H9 (cell line): ENCODE measurements around the gene SLAMF1. TPM values are rescaled to one million over a fixed set of nuclear protein-coding genes. Genes with fewer than 3 reads are reported as not detected.

Experiments
- DNase-seq: peaks from one replicate; pipeline ENCODE4 v3.0.0-alpha.2; 2017
- H2AFZ ChIP-seq: one replicate; pipeline ENCODE4 v1.6.1; 2013; ENCODE audit warnings: mild to moderate bottlenecking, low read length, control low read depth, moderate library complexity
- H2AK5ac ChIP-seq: 2 replicates; pipeline ENCODE4 v1.6.1; 2013; ENCODE audit warnings: low read length, control low read depth, mixed read lengths; ENCODE audit not compliant: insufficient read length
- H2BK120ac ChIP-seq: one replicate; pipeline ENCODE4 v1.6.1; 2013; ENCODE audit warnings: low read depth, mild to moderate bottlenecking, low read length, control low read depth, inconsistent platforms; ENCODE audit not compliant: poor library complexity, severe bottlenecking
- H2BK12ac ChIP-seq: 2 replicates; pipeline ENCODE4 v1.6.1; 2013; ENCODE audit warnings: low read length, control low read depth, mixed read lengths, low read depth; ENCODE audit not compliant: insufficient read length
- H2BK15ac ChIP-seq: 2 replicates; pipeline ENCODE4 v1.6.1; 2013; ENCODE audit warnings: low read depth, low read length, control low read depth
- H2BK20ac ChIP-seq: one replicate; pipeline ENCODE4 v1.6.1; 2013; ENCODE audit warnings: low read depth, mild to moderate bottlenecking, low read length, control low read depth, inconsistent platforms; ENCODE audit not compliant: poor library complexity, severe bottlenecking
- H2BK5ac ChIP-seq: 2 replicates; pipeline ENCODE4 v1.6.1; 2013; ENCODE audit warnings: low read length, control low read depth, mixed read lengths; ENCODE audit not compliant: insufficient read length
- H3K14ac ChIP-seq: 2 replicates; pipeline ENCODE4 v1.6.1; 2013; ENCODE audit warnings: low read length, control low read depth; ENCODE audit not compliant: insufficient read depth
- H3K18ac ChIP-seq: 2 replicates; pipeline ENCODE4 v1.6.1; 2013; ENCODE audit warnings: low read depth, mild to moderate bottlenecking, mixed read lengths, low read length, control low read depth; ENCODE audit not compliant: insufficient read length
- H3K23ac ChIP-seq: 2 replicates; pipeline ENCODE4 v1.6.1; 2013; ENCODE audit warnings: low read length, control low read depth, mixed read lengths, low read depth; ENCODE audit not compliant: insufficient read length
- H3K23me2 ChIP-seq: 2 replicates; pipeline ENCODE4 v1.6.1; 2013; ENCODE audit warnings: low read depth, mild to moderate bottlenecking, mixed read lengths, low read length, control low read depth; ENCODE audit not compliant: insufficient read length, poor library complexity, severe bottlenecking
- H3K27ac ChIP-seq: 2 replicates; pipeline ENCODE4 v1.5.1; 2013; ENCODE audit warnings: low read length, control low read depth, mixed read lengths, low read depth; ENCODE audit not compliant: insufficient read length
- H3K27me3 ChIP-seq: 2 replicates; pipeline ENCODE4 v1.6.1; 2013; ENCODE audit warnings: low read length, control low read depth, inconsistent platforms; ENCODE audit not compliant: insufficient read depth
- H3K4ac ChIP-seq: 2 replicates; pipeline ENCODE4 v1.6.1; 2013; ENCODE audit warnings: low read depth, mild to moderate bottlenecking, control low read depth, inconsistent platforms, low read length, moderate library complexity
- H3K4me1 ChIP-seq: 2 replicates; pipeline ENCODE4 v1.6.1; 2013; ENCODE audit warnings: low read length, control low read depth, inconsistent platforms; ENCODE audit not compliant: insufficient read depth
- H3K4me2 ChIP-seq: 2 replicates; pipeline ENCODE4 v1.6.1; 2013; ENCODE audit warnings: low read length, control low read depth, mixed read lengths; ENCODE audit not compliant: insufficient read length, insufficient read depth
- H3K56ac ChIP-seq: 2 replicates; pipeline ENCODE4 v1.6.1; 2013; ENCODE audit warnings: low read depth, mild to moderate bottlenecking, mixed read lengths, low read length, control low read depth; ENCODE audit not compliant: insufficient read length
- H3K79me1 ChIP-seq: 2 replicates; pipeline ENCODE4 v1.6.1; 2013; ENCODE audit warnings: low read depth, mild to moderate bottlenecking, moderate library complexity, low read length, control low read depth, inconsistent platforms; ENCODE audit not compliant: insufficient read depth, poor library complexity, severe bottlenecking
- H3K79me2 ChIP-seq: 2 replicates; pipeline ENCODE4 v1.6.1; 2013; ENCODE audit warnings: low read length, control low read depth, inconsistent platforms; ENCODE audit not compliant: insufficient read depth
- H3K9ac ChIP-seq: 2 replicates; pipeline ENCODE4 v1.6.1; 2013; ENCODE audit warnings: low read length, control low read depth, mixed read lengths; ENCODE audit not compliant: insufficient read length; ENCODE audit errors: extremely low read depth
- H3K9me3 ChIP-seq: one replicate; pipeline ENCODE4 v1.6.1; 2013; ENCODE audit warnings: low read depth, low read length, inconsistent platforms; ENCODE audit not compliant: control insufficient read depth
- H3T11ph ChIP-seq: one replicate; pipeline ENCODE4 v1.6.1; 2013; ENCODE audit warnings: mild to moderate bottlenecking, low read length, control low read depth, inconsistent platforms
- H4K20me1 ChIP-seq: one replicate; pipeline ENCODE4 v1.6.1; 2013; ENCODE audit not compliant: control insufficient read depth, insufficient read length, insufficient read depth
- H4K5ac ChIP-seq: 2 replicates; pipeline ENCODE4 v1.6.1; 2013; ENCODE audit warnings: low read depth, mild to moderate bottlenecking, mixed read lengths, low read length, control low read depth; ENCODE audit not compliant: insufficient read length
- H4K8ac ChIP-seq: replicated peaks from 2 replicates; pipeline ENCODE4 v1.6.1; 2013; ENCODE audit warnings: low read length, control low read depth, mixed read lengths, low read depth; ENCODE audit not compliant: insufficient read length
- H4K91ac ChIP-seq: 2 replicates; pipeline ENCODE4 v1.6.1; 2013; ENCODE audit warnings: low read depth, mild to moderate bottlenecking, moderate library complexity, mixed read lengths, low read length, control low read depth; ENCODE audit not compliant: insufficient read length
- H3K27ac Mint-ChIP-seq, 3 experiments: 2 replicates in 2 of 3; 3 replicates in 1 of 3; pipeline ENCODE4 v1.8.0; 2020 to 2021; ENCODE audit warnings: mixed read lengths in 3 of 3, mild to moderate bottlenecking in 1 of 3, moderate library complexity in 1 of 3
- H3K27me3 Mint-ChIP-seq: 2 replicates; pipeline ENCODE4 v1.8.0; 2021; ENCODE audit warnings: low read depth, mild to moderate bottlenecking, moderate library complexity, mixed read lengths
- H3K36me3 Mint-ChIP-seq, 3 experiments: 2 replicates in 2 of 3; 3 replicates in 1 of 3; pipeline ENCODE4 v1.8.0; 2020 to 2021; ENCODE audit warnings: low read depth in 3 of 3, mixed read lengths in 3 of 3; ENCODE audit not compliant: insufficient read depth in 1 of 3
- H3K4me1 Mint-ChIP-seq, 2 experiments: 2 replicates each; pipeline ENCODE4 v1.8.0; 2020; ENCODE audit warnings: mixed read lengths in 2 of 2
- H3K4me3 Mint-ChIP-seq, 2 experiments: 2 replicates in 1 of 2; 3 replicates in 1 of 2; pipeline ENCODE4 v1.8.0; 2020 to 2021; ENCODE audit warnings: mild to moderate bottlenecking in 2 of 2, mixed read lengths in 2 of 2, moderate library complexity in 1 of 2
- H3K9me3 Mint-ChIP-seq, 2 experiments: 2 replicates in 1 of 2; 3 replicates in 1 of 2; pipeline ENCODE4 v1.8.0; 2020; ENCODE audit warnings: mild to moderate bottlenecking in 2 of 2, mixed read lengths in 2 of 2, moderate library complexity in 1 of 2
- WGBS: extraction: QIAGEN DNeasy Blood & Tissue Kit; methylation state at CpG from one replicate; pipeline ENCODE4 v1.1.7; 2013; ENCODE audit warnings: missing lambda C conversion rate, low lambda C conversion rate, mixed read lengths; ENCODE audit not compliant: insufficient read length; ENCODE audit errors: extremely low coverage; 5-methylcytosine and 5-hydroxymethylcytosine counted together
- total RNA-seq: library from RNA; stranded (reverse); gene quantifications from 2 replicates; pipeline ENCODE4 v1.2.1, GENCODE V29; 2021
- TF ChIP-seq, protein P1 (sequence below): fragments of 200-600 bp; sonication (generic); conservative IDR thresholded peaks from 3 replicates; pipeline ENCODE4 v1.8.0; 2021; ENCODE audit warnings: antibody characterized with exemption, mild to moderate bottlenecking

SLAMF1 gene
- total RNA-seq, 1 experiment from 2014 or later = not detected

DNA sequence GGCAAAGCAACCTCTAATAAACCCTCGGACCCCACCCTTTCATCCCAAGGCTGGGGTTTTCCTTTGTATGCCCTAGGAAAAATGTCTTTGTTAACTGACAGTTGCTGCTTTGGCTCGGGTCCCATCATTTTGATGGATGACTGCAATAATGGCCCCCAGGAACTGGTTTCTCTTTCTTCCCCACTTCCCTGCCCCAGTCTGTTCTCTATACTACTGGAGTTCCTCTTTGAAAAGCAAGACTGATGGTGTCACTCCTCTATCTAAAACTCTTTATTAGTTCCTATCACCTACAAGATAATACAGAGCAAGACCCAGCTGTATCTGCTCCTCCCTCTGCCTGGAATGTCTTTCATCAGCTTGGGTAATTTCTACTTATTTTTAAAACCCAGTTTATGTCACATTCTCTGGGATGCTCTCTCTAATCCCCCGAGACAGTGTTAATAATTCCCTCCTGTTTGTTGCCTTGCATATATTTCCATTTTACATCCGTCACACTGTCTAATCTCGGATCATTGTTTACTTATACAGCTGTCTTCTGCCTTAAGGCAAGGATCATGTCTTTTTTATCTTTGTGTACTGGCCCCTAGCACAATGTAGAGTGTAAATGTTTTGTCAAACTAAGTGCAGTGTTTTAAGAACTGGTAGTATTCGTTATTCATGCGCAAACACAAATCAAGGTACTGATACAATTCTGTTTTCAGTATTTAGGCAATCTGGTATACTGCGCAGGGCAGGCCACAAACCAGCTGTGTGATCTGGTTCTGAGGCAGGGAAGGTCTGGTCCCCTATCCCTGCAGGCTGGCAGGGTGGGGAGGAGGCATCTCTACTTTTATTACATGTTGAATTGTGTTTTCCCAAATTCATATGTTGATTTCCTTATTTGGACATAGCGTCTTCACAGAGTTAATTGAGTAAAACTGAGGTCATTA lies 16.1 kb downstream of the SLAMF1 start:
- H3K9me3 Mint-ChIP-seq = no peaks in the 10 kb centered on the region; a peak in 1 of 5 replicates
- no peaks in the 10 kb centered on the region for H4K20me1 ChIP-seq
- H4K91ac ChIP-seq = no peak overlapping the region
- no peaks in the 10 kb centered on the region for H3K9me3 ChIP-seq
- no peak overlapping the region for H2BK20ac ChIP-seq
- no peak overlapping the region for H3K4ac ChIP-seq
- no peaks in the 10 kb centered on the region for H3K23me2 ChIP-seq
- H3K56ac ChIP-seq = no peak overlapping the region
- H4K5ac ChIP-seq = no peak overlapping the region
- H3K27me3 Mint-ChIP-seq = peaks cover 1% of the 10 kb centered on the region; the same call in 1 of the 2 replicates
- no peak for DNase-seq
- no peak overlapping the region for H3K4me3 Mint-ChIP-seq
- H3K79me2 ChIP-seq = no peaks in the 10 kb centered on the region
- H2BK15ac ChIP-seq = no peak overlapping the region
- no peak overlapping the region for H3K18ac ChIP-seq
- 0 out of 4 replicates have a peak, but pooled peaks cover 0 to 2% of the 10 kb centered on the region in 2 experiments for H3K4me1 Mint-ChIP-seq
- WGBS = no CpG with 5 or more reads among the region's 9 CpGs
- no peak overlapping the region for H3K4me2 ChIP-seq
- H2AK5ac ChIP-seq = no peak overlapping the region
- no peak overlapping the region for H2BK12ac ChIP-seq
- H2BK5ac ChIP-seq = no peak overlapping the region
- no peak overlapping the region for H4K8ac ChIP-seq
- H3K27ac Mint-ChIP-seq = no peak overlapping the region
- H3T11ph ChIP-seq = no peak overlapping the region
- H3K79me1 ChIP-seq = no peaks in the 10 kb centered on the region
- H3K4me1 ChIP-seq = no peaks in the 10 kb centered on the region
- H3K27me3 ChIP-seq = no peaks in the 10 kb centered on the region
- TF ChIP-seq, protein P1, sequence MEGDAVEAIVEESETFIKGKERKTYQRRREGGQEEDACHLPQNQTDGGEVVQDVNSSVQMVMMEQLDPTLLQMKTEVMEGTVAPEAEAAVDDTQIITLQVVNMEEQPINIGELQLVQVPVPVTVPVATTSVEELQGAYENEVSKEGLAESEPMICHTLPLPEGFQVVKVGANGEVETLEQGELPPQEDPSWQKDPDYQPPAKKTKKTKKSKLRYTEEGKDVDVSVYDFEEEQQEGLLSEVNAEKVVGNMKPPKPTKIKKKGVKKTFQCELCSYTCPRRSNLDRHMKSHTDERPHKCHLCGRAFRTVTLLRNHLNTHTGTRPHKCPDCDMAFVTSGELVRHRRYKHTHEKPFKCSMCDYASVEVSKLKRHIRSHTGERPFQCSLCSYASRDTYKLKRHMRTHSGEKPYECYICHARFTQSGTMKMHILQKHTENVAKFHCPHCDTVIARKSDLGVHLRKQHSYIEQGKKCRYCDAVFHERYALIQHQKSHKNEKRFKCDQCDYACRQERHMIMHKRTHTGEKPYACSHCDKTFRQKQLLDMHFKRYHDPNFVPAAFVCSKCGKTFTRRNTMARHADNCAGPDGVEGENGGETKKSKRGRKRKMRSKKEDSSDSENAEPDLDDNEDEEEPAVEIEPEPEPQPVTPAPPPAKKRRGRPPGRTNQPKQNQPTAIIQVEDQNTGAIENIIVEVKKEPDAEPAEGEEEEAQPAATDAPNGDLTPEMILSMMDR = no peak
- no peak overlapping the region for H2AFZ ChIP-seq
- H3K36me3 Mint-ChIP-seq = no peaks in the 10 kb centered on the region
- no peak overlapping the region for H3K14ac ChIP-seq
- no peak overlapping the region for H3K9ac ChIP-seq
- no peak overlapping the region for H3K23ac ChIP-seq
- H2BK120ac ChIP-seq = no peak overlapping the region
- H3K27ac ChIP-seq = no peak overlapping the region
